Measurements from ENCODE around the gene BRINP3.

- TF ChIP-seq CTCF (IDR thresholded peaks at IDR 0.05), result no peak
- TF ChIP-seq, protein P1, sequence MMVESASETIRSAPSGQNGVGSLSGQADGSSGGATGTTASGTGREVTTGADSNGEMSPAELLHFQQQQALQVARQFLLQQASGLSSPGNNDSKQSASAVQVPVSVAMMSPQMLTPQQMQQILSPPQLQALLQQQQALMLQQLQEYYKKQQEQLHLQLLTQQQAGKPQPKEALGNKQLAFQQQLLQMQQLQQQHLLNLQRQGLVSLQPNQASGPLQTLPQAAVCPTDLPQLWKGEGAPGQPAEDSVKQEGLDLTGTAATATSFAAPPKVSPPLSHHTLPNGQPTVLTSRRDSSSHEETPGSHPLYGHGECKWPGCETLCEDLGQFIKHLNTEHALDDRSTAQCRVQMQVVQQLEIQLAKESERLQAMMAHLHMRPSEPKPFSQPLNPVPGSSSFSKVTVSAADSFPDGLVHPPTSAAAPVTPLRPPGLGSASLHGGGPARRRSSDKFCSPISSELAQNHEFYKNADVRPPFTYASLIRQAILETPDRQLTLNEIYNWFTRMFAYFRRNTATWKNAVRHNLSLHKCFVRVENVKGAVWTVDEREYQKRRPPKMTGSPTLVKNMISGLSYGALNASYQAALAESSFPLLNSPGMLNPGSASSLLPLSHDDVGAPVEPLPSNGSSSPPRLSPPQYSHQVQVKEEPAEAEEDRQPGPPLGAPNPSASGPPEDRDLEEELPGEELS (CRISPR knock-in tag; IDR thresholded peaks at IDR 0.05), result no peak
- no peak for TF ChIP-seq CREM (CRISPR knock-in tag; IDR thresholded peaks at IDR 0.05)
- TF ChIP-seq NFE2L1 (CRISPR knock-in tag; IDR thresholded peaks at IDR 0.05), result no peak
- no peak for TF ChIP-seq ESRRA (CRISPR knock-in tag; IDR thresholded peaks at IDR 0.05; ENCODE audit: borderline replicate concordance)
- TF ChIP-seq NFYB (CRISPR knock-in tag; conservative IDR thresholded peaks at IDR 0.05; ENCODE audit: low read depth), result no peak
- no peak for TF ChIP-seq CBFB (CRISPR knock-in tag; IDR thresholded peaks at IDR 0.05; ENCODE audit: low read depth)
- TF ChIP-seq NR2C2 (CRISPR knock-in tag; IDR thresholded peaks at IDR 0.05), result no peak
- TF ChIP-seq, protein P2, sequence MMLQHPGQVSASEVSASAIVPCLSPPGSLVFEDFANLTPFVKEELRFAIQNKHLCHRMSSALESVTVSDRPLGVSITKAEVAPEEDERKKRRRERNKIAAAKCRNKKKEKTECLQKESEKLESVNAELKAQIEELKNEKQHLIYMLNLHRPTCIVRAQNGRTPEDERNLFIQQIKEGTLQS (CRISPR knock-in tag; conservative IDR thresholded peaks at IDR 0.05), result no peak
- TF ChIP-seq, protein P3, sequence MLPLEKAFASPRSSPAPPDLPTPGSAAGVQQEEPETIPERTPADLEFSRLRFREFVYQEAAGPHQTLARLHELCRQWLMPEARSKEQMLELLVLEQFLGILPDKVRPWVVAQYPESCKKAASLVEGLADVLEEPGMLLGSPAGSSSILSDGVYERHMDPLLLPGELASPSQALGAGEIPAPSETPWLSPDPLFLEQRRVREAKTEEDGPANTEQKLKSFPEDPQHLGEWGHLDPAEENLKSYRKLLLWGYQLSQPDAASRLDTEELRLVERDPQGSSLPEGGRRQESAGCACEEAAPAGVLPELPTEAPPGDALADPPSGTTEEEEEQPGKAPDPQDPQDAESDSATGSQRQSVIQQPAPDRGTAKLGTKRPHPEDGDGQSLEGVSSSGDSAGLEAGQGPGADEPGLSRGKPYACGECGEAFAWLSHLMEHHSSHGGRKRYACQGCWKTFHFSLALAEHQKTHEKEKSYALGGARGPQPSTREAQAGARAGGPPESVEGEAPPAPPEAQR (CRISPR knock-in tag; IDR thresholded peaks at IDR 0.05), result no peak
Observed at GRCh38 chr1:190365283-190365682, 112.4 kb downstream of the BRINP3 start.

Data from WTC11 (cell line).